ENCODE results near the gene ARHGAP33.
"Not testable (repeated sequence)": the region's sequence is repeated elsewhere in the genome, so short reads cannot be mapped to it uniquely, and the experiment has no call there.

The ARHGAP33 gene

DNA sequence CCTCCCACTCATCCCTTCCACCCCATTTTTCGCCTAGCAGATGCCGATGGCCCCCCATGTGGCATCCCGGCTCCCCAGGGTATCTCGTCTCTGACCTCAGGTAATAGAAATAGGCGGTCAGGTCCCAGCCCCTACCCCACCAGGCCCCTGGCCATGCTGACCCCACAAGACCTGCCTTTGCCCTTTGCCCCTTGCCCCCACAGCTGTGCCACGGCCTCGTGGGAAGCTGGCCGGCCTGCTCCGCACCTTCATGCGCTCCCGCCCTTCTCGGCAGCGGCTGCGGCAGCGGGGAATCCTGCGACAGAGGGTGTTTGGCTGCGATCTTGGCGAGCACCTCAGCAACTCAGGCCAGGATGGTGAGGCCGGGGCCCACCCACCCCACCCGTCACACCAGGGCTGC, 5.4 kb downstream of the ARHGAP33 start:
- no peak for DNase-seq

GRCh38 chr19:35781650-35782049, 6.3 kb downstream of the ARHGAP33 start:
- DNase-seq, result no peak

DNA sequence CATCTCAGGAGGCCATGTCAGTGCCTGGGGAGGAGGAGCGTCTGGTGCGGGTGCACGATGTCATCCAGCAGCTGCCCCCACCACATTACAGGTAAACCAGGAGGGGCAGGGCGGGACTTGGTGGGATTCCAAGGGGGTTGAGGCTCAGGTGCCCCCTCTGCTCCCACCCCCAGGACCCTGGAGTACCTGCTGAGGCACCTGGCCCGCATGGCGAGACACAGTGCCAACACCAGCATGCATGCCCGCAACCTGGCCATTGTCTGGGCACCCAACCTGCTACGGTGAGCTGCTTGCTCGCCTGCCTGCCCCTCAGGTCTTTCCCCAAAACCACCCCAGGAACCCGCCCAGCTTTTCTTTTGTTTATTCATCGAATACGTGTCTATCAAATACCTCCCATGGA, 7.2 kb downstream of the ARHGAP33 start:
- no peak for DNase-seq

DNA sequence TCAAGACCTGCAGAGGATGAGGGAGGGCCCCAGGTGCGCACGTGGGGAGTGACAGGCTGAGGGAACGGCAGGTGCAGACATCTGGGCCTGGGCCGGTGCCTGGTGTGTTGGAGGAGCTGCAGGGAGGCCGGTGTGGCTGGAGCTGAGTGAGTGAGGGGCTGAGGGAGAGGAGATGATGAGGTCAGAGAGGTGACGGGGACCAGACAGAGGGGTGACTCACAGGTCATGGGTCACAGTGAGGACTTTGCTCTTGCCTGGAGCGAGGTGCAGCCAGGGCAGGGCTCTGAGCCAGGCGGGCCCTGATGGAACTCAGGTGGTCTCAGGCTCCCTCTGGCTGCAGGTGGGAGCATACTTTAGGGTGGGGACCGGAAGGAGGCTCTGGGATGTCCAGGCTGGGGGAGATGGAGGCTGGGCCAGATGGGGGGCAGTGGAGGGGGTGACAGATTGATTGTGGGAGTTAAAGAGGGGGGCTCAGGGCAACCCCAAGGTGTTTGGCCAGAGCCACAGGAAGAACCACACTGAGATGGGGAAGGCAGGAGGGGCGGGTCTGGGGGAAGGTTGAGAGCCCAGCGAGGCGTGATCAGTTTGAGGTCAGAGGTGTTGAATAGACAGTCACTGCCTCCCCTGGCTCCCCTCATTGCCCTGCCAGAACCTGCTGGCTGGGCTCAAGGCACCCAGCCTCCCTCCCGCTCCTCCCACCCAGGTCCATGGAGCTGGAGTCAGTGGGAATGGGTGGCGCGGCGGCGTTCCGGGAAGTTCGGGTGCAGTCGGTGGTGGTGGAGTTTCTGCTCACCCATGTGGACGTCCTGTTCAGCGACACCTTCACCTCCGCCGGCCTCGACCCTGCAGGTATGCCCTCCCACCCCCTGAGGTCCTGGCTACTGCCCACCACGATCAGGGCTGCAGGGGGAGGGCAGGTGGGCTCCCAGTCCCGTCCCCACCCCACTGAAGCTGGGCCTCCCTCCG, 8.4 kb downstream of the ARHGAP33 start:
- no peak for DNase-seq

- no peak for DNase-seq
These were observed 9.4 kb downstream of the ARHGAP33 start for GRCh38 chr19:35784503-35785338.

- DNase-seq, result no peak
These were observed 9.9 kb downstream of the ARHGAP33 start for GRCh38 chr19:35785339-35785627.

- no peak for DNase-seq
These were observed 11.2 kb downstream of the ARHGAP33 start for GRCh38 chr19:35786299-35787160.

DNA sequence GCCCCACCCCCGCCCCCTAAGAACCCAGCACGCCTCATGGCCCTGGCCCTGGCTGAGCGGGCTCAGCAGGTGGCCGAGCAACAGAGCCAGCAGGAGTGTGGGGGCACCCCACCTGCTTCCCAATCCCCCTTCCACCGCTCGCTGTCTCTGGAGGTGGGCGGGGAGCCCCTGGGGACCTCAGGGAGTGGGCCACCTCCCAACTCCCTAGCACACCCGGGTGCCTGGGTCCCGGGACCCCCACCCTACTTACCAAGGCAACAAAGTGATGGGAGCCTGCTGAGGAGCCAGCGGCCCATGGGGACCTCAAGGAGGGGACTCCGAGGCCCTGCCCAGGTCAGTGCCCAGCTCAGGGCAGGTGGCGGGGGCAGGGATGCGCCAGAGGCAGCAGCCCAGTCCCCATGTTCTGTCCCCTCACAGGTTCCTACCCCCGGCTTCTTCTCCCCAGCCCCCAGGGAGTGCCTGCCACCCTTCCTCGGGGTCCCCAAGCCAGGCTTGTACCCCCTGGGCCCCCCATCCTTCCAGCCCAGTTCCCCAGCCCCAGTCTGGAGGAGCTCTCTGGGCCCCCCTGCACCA, 11.9 kb downstream of the ARHGAP33 start:
- no peak for DNase-seq

GRCh38 chr19:35788205-35788960, 13.0 kb downstream of the ARHGAP33 start:
- DNase-seq, result no peak

DNA sequence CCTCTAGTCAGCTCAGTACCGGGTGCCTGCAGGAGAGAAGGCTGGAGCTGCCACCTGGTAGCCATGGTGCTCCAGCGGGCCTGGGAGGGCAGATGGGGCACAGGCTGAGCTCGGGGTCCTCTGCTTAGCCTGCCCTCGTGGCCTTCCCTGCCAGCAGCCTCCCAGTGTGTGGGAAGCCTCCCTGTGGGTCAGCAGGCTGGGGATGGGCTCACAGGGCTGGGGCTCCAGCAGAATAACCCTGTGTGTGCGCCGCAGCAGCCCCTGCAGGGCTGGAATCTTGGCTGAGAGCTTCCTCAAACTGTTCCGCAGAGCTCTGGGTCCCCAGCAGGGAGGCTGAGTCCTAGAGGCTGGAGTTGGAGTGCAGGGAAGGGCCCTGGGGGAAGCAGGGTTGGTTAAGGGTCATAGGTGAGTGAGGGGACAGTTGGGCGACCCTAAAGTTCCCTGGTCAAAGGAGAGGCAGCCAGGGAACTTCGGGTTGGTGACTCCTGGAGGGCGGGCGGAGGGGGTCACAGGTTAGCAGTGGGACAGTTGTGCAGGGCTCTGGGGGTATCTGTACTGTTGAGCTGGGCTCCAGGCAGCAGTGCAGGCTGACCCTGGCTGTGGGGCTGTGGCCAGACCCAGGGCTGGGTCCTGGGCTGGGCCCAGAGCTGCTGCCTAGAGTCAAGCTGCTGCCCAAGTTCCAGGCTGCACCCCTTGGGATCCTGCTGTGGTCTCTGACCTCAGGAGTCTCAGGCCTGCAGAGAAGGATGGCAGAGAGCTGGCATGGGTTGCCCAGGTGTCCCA, 14.0 kb downstream of the ARHGAP33 start:
- DNase-seq, result no peak

DNA sequence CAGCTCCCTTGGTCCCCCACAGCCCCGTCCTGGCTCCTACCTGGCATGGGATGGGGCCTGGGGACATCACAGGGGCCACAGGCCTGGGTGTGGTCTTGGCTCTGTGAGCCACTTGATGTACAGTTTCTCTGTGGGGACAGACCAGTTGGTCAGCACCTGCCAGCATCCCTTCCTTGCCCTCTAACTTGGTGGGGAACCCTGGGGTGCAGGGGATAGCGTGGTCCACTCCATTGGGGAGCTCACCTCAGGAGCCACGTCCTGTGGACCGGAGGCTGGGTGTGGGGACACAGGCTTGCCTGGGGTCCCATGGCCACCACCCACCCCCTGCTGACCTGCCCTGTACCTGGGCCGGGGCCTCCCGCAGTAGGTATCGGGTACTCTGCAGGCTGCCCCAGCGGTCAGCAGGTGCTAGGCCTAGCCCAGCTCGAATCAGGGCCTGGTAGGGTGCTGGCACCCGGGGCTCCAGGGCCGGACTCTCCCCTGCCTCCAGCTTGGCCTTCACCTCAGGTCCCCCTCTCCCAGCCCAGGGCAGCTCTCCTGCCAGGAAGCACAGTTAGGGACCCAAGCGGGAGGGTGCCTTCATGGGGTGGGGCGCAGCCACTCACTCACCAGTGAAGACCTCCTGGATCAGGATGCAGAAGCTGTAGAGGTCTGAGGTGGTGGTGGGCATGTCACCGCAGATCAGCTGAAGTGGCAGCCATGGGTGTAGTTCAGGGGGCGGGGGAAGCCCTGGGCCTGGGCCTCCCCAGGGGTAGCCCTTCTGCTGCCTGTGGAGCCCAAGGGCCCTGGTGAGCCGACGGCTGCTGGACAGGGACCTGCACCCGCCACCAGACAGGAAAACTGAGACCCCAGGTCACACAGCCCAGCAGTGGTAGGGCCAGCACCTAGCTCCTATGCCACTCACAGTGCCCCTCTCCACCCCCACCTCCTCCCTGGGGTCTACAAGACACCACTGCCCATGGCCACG, 14.9 kb downstream of the ARHGAP33 start:
- DNase-seq, result no peak

GRCh38 chr19:35790981-35791813, 15.8 kb downstream of the ARHGAP33 start:
- DNase-seq, result no peak

GRCh38 chr19:35791814-35792279, 16.5 kb downstream of the ARHGAP33 start:
- DNase-seq, result no peak

- no peak for DNase-seq
These were observed 16.9 kb downstream of the ARHGAP33 start for GRCh38 chr19:35792312-35792711.

- DNase-seq, result no peak
These were observed 17.5 kb downstream of the ARHGAP33 start for GRCh38 chr19:35792888-35793287.

DNA sequence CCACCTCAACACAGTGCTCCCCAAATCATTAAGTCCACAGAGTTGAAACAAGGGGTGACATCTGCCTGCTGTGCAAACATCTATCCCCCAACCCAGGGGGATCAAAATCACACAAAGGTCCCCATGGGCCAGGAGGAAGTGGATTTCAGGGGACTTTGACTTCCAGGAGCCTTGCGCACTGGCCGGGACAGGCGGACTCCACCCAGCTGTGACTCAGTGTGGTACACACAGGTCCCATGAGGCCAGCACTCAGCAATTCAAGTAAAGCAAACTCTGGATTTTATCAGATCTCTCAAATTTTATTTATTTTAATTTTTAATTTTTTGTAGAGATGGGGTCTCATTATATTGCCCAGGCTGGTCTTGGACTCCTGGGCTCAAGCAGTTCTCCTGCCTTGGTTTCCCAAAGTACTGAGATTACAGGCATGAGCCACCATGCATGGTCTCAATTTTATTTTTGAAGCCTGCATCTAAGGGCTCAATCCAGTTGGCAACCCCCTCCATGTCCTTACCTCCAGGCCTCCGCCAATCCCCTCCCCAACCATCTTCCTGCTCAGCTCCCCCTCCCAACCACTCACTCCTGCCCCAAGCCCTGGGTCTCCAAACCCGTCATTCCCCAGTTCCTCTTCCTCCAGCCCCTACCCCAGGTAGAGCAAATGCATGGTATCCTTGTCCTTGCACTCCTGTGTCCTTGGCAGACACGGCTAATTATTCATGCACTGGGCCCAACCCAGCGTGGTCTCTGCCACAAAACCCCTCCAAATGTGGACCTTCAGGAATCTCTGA, 18.2 kb downstream of the ARHGAP33 start:
- DNase-seq, result no peak

- DNase-seq, result not testable (repeated sequence)
These were observed 20.2 kb downstream of the ARHGAP33 start for GRCh38 chr19:35795564-35795963.

Measured in activated T-cell treated with anti-CD3 and anti-CD28 coated beads, Interleukin-2, amount 50 U/mL, for 1 hour (primary cell).